HepG2 (cell line): ENCODE measurements around the gene TBC1D1. TPM values are rescaled to one million over a fixed set of nuclear protein-coding genes. Genes with fewer than 3 reads are reported as not detected.

Experiments
- ATAC-seq: fragments of 200-7000 bp; cut with Tn5 transposase; 3 replicates; pipeline ENCODE4 v1.9.1; 2020; ENCODE audit warnings: mild to moderate bottlenecking, moderate library complexity
- BruUV-seq: library from RNA; stranded (reverse); fragments of 400-500 nt; replicated peaks from 2 replicates; lab custom pipeline; 2021; lab: Mats Ljungman, UMichigan
- CTCF ChIA-PET: fragments of 300-600 bp; formaldehyde crosslinking; extraction: SDS; loops from one replicate; lab custom pipeline; 2021; ENCODE audit warnings: low total read pairs, inconsistent platforms, low intra/inter-chr PET ratio; lab: Yijun Ruan, JAX
- POLR2A ChIA-PET: fragments of 350-600 bp; sonication (Branson Sonifier 250); formaldehyde crosslinking; loops from one replicate; lab custom pipeline; 2020; ENCODE audit warnings: antibody characterized with exemption, inconsistent platforms; lab: Yijun Ruan, JAX
- DNase-seq: peaks from one replicate; pipeline ENCODE4 v3.0.0-alpha.2; 2015; ENCODE audit warnings: low spot score
- FAIRE-seq: peaks from 3 replicates; lab custom pipeline; 2011; peaks lifted over from hg19 to GRCh38; lab: Jason Lieb, UNC
- H2AFZ ChIP-seq: one replicate; pipeline ENCODE4 v1.6.1; 2011; ENCODE audit warnings: low read length, inconsistent platforms
- H3K27ac ChIP-seq: fragments of 300-600 bp; 3 replicates; pipeline ENCODE4 v1.8.0; 2011; ENCODE audit warnings: mixed run types, mild to moderate bottlenecking, mixed read lengths, low read length, inconsistent platforms; ENCODE audit not compliant: insufficient read depth; ENCODE audit errors: extremely low read length
- H3K27me3 ChIP-seq, 2 experiments: fragments of 200-600 bp in 1 of 2; 2 replicates in 1 of 2; 3 replicates in 1 of 2; pipeline versions ENCODE4 v1.6.0 to v1.8.0; 2011; ENCODE audit warnings: low read length in 2 of 2, mild to moderate bottlenecking in 2 of 2, moderate library complexity in 2 of 2, inconsistent platforms in 1 of 2; ENCODE audit not compliant: insufficient read depth in 2 of 2, control insufficient read depth in 1 of 2
- H3K36me3 ChIP-seq, 2 experiments: fragments of 200-600 bp in 1 of 2; replicated peaks in 1 of 2; 2 replicates in 1 of 2; 3 replicates in 1 of 2; pipeline versions ENCODE4 v1.5.1 to v1.8.0; 2011; ENCODE audit warnings: low read length in 2 of 2, inconsistent platforms in 1 of 2; ENCODE audit not compliant: insufficient read depth in 2 of 2, control insufficient read depth in 1 of 2
- H3K4me1 ChIP-seq: 2 replicates; pipeline ENCODE4 v1.5.1; 2012; ENCODE audit warnings: low read length, inconsistent platforms; ENCODE audit not compliant: insufficient read depth
- H3K4me2 ChIP-seq: 2 replicates; pipeline ENCODE4 v1.6.0; 2011; ENCODE audit warnings: low read depth, low read length, inconsistent platforms
- H3K4me3 ChIP-seq, 3 experiments: fragments of 200-600 bp in 1 of 3; sonication (generic), shearing (Covaris generic) in 1 of 3; replicated peaks in 1 of 3; 2 replicates each; pipeline ENCODE4 v1.5.1; 2011 to 2016; ENCODE audit warnings: low read length in 3 of 3, inconsistent platforms in 2 of 3, low read depth in 2 of 3, mild to moderate bottlenecking in 2 of 3, control low read depth in 1 of 3, mixed read lengths in 1 of 3; ENCODE audit not compliant: insufficient read depth in 1 of 3
- H3K79me2 ChIP-seq: one replicate; pipeline ENCODE4 v1.6.1; 2011; ENCODE audit warnings: low read length, inconsistent platforms; ENCODE audit not compliant: insufficient read depth
- H3K9ac ChIP-seq: 2 replicates; pipeline ENCODE4 v1.6.0; 2011; ENCODE audit warnings: mild to moderate bottlenecking, low read depth, low read length, inconsistent platforms; ENCODE audit not compliant: insufficient read depth
- H3K9me3 ChIP-seq: 2 replicates; pipeline ENCODE4 v1.5.1; 2012; ENCODE audit warnings: mild to moderate bottlenecking, low read length
- H4K20me1 ChIP-seq: 2 replicates; pipeline ENCODE4 v1.6.0; 2011; ENCODE audit warnings: inconsistent platforms, mild to moderate bottlenecking, low read length, moderate library complexity; ENCODE audit not compliant: insufficient read depth
- NFAT5 ChIP-seq: sonication (generic); formaldehyde crosslinking; IDR thresholded peaks from 2 replicates; pipeline ENCODE4 v1.4.0; 2020; ENCODE audit warnings: missing genetic modification reagents
- ZNF367 ChIP-seq: sonication (generic); formaldehyde crosslinking; IDR thresholded peaks from 2 replicates; pipeline ENCODE4 v1.4.0; 2020; ENCODE audit warnings: missing genetic modification reagents, borderline replicate concordance
- whole genome bisulfite sequencing: methylation state at CpG from one replicate; pipeline ENCODE4 v1.1.6; 2017; ENCODE audit warnings: low lambda C conversion rate; 5-methylcytosine and 5-hydroxymethylcytosine counted together
- in situ Hi-C: cut with HindIII; loops from 2 replicates; pipeline ENCODE4 v1.10.0; 2017; ENCODE audit warnings: low pct_unique_long_range_greater_than_20kb; ENCODE audit not compliant: extremely low pct_ligation_motif_present
- intact Hi-C: fragments of 100-400 bp; cut with micrococcal nuclease; formaldehyde crosslinking; loops from one replicate; pipeline ENCODE4 v1.10.0; 2022; ENCODE audit not compliant: unreplicated experiment
- polyA plus RNA-seq, 8 experiments: library from polyadenylated mRNA; depleted of rRNA in 3 of 8; stranded (reverse) in 7 of 8; unstranded in 1 of 8; fragments of >200 nt; fragmentation: Illumina TruSeq in 4 of 8; extraction: Trizol in 4 of 8; gene quantifications; 2 replicates each; pipeline versions ENCODE4 v1.2.1 to v1.2.3, GENCODE V29; 2011 to 2016; ENCODE audit warnings: low read depth in 4 of 8, missing spikeins in 1 of 8, mixed read lengths in 1 of 8; ENCODE audit not compliant: insufficient read depth in 1 of 8
- total RNA-seq, 5 experiments: library from RNA; depleted of rRNA; stranded (reverse); fragments of >200 nt; fragmentation: Illumina TruSeq; extraction: Trizol; gene quantifications; 2 replicates each; pipeline ENCODE4 v1.2.3, GENCODE V29; 2016; ENCODE audit warnings: low read depth in 1 of 5

TBC1D1 gene
- total and polyA plus RNA-seq, 2 of the 13 experiments (the other 11 are each of a cell fraction or from before 2014, with no cell fraction given) = 37.3 to 62.8 TPM

- TF ChIP-seq NFAT5 = no peak
These were observed 293.5 kb downstream of the TBC1D1 start (continued) for GRCh38 chr4:38184404-38184803.

- in situ Hi-C loops = no loop called here
- FAIRE-seq = no peak
- Histone ChIP-seq H3K9me3 (no peaks in the 10 kb centered on the region), H3K4me1 (peaks cover 38% of the 10 kb centered on the region), H3K4me3 (no peak overlapping the region), H3K4me2 (no peak overlapping the region), H3K36me3 (no peaks in the 10 kb centered on the region), H3K27ac (no peak overlapping the region), H3K9ac (no peak overlapping the region), H3K79me2 (no peaks in the 10 kb centered on the region), H3K27me3 (no peaks in the 10 kb centered on the region), H4K20me1 (no peaks in the 10 kb centered on the region), H2AFZ (no peak overlapping the region)
- WGBS = 94% methylated on average over 5 of the region's 5 CpGs
- ChIA-PET POLR2A (no interaction called here), CTCF (no interaction called here)
- ATAC-seq = no peak
- no TSS peak for BruUV-seq
- intact Hi-C loops = no loop called here
- no peak for TF ChIP-seq ZNF367
- DNase-seq = no peak
These were observed 294.7 kb downstream of the TBC1D1 start for GRCh38 chr4:38185406-38186144.
